HG03039 (cell line): ENCODE data around the gene SLC35D1.

Experiments
- ATAC-seq: cut with Tn5 transposase; IDR thresholded peaks from one replicate; pipeline ENCODE4 v1.9.1; 2021; ENCODE audit warnings: mild to moderate bottlenecking, moderate library complexity; ENCODE audit not compliant: unreplicated experiment

SLC35D1 gene

DNA sequence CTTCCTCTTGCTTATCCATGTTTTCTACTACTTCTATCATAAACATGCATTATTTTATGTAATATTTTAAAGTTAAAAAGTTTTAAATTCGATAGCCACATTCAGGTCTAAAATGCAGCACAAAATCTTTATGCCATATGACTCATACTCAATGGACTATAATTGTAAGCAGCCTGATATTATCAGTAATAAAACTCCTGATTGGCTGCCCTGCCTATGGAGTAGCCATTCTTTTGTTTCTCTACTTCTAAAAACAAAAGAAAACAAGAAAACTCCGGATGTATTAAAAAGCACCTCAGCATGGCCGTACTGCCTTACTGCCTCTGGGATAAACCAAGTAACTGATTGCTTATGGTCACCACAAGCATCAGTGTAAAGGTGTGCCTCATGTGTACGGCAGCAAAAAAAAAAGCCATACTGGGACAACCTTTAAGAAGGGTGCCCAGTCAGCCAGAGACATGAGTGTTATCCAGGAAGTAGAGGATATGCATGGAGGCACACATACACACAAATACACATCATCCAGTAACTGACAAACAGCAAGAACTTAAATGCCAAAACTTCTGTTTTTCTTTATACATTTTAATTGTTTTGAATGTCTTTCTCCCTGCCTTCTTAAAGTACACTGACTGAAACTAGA, 9.2 kb downstream of the SLC35D1 start:
- no peak for ATAC-seq

DNA sequence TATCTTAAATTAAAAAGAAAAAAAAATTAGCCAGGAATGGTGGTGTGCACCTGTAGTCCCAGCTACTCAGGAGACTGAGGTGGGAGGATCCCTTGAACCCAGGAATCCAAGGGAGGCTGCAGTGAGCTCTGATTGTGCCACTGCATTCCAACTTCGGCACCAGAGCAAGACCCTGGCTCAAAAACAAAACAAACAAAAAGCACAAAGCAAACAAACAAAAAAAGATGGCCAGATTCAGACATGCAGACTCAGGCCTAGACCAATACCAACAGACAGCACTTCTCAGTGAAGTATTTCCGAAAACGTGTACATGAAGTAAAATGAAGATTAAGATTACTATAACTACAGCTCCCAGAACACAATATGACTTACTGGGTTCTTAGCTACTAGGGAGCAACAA, 10.6 kb downstream of the SLC35D1 start:
- ATAC-seq, result no peak

DNA sequence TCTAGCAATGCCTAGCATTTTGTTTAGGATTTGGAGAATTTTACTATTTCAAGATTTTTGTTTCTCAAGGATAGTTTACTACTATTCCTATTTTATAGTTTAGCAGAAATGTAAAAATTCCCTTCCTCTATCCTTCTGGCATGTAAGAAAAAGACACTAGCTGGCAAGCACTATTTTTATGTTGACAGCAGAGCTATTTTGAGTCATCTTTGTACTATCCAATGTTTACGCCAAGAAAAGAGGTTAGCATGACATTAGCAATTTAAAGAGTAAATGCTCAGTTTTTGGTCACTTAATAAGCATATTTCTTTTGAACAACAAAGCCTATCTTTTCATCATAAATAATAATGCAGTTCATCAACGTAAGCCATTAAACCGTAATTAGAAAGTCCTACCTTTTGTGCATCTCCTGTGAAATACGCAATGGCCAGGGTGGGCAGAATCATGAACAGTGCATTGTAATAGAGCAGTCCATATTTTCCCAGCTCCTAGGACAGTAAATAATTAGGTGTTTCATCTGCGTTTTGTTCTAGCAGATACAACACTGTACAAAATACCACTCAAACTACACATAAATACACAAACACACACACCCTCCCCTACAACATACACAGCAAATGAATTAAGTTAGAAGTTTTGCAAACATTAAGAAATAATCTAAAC, 12.0 kb downstream of the SLC35D1 start:
- no peak for ATAC-seq

DNA sequence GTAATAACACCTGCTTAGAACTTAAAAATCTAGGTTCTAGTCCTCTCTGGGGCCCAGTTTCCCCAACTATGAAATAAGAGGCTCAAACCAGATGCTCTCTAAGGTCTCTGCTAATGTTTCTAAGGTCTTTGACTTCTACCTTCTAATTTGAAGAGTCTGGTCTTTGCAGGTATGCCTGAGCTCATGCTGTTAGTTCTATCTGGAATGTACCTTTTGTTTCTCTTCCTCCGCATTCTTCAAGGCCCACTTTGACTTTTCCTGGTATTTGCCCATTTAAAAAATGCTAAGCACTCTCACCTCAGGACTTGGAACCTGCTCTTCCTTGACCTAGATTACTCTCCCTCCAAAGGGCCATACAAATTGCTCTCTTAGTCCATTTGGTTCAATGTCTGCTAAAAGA, 13.5 kb downstream of the SLC35D1 start:
- no peak for ATAC-seq

DNA sequence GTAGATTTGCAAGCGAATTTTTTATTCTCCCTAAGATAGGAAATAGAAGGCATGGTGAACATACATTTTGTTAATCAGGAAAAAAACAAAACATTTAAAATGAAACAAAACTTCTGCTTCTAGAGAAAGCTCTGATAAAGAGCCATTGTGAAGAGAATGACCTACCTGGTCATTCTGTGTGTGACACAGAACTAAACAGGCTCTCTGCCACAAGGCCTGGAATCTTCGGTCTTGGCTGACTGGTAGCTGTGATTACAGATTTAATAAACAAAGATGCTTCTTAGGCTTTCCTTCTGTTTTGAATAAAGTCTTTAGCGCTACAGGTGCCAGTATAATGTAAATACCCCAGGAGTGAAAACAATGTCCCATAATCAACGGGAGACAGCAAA, 22.1 kb downstream of the SLC35D1 start:
- no peak for ATAC-seq

DNA sequence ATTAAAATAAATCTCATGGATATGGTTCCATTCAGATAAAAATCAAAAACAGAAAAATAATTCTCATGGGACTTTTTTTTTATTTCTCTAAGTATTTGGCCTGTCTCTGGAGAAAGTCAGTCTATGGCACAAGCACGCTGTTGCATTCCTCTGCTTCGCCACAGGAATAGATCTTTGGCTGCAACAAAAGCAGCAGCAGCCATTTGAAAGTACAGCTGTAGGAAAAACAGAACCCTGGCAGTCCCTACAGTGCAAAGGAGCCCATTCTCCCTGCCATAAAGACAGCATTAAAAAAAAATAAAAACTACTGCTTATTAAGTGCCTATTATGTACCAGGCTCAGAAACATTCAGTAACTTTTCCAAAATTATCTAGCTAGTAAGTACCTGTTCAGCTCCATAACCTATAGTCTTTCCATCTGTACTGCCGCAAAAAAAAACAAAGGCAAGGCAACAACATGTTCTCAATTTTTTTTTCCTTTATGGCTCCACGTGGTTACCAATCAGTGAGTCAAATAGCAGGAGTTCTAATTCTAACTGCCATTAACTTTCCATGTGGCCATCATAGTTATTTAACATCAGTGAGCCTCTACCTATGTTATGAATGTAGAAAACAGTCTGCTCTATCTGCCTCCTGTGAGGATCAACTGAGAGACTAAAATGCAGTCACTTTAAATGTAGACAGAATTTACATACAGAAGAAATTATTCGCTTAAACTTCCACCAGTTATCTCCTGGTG, 22.7 kb downstream of the SLC35D1 start:
- no peak for ATAC-seq

DNA sequence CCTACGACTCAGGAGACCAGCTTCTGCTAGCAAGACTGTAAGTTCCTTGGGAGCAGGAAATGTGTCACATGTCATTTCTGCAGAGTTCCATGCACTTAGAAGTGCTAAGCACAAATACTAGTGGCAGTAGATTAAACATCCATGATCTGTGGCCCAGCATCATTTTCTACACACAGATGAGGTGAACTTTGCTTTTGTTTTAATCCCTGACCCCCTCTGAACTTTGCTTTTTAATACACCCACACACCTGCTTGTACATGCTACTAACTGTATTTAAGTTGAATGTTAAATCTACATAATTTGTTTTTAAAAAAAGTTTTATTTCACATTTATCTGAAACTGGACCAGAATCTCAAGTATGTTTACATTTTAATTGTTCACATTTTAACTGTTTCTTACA, 24.5 kb downstream of the SLC35D1 start:
- ATAC-seq, result no peak

DNA sequence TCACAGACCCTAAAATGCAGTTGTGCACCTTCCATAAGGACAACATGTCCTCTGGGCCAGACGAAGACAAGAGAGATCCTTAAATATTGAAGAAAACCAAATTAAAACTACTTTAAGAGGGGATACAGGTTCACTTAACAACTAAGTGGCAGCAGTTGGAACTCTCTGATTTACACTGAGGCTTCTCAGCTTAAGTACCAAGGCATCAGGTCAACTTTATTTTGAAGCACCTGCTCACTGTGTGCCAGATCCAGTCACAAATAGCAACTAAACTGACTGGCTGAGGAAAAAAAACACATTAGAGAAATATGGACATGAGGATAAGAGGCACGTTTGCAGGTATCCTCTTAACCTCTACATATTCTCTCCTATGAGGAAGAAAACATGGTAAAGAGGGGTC, 33.2 kb downstream of the SLC35D1 start:
- ATAC-seq, result no peak

DNA sequence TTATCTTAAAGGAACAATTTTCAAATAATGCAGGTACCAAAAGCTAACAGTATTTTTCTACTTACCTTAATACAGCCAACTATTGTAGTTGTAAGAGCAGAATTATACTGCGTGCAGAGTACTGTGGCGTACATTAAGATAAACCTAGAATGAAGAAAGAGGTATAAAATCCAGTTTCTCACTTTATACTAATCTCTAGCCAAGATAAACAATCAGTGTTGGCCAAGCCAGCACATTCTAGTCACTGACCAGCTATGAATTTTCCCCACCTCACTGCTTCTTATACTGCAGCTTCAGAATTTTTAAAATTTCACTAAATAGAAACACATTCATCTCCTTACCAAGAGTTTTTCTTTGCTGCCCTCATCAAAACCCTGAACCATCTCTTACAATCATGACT, 33.6 kb downstream of the SLC35D1 start:
- ATAC-seq, result no peak

DNA sequence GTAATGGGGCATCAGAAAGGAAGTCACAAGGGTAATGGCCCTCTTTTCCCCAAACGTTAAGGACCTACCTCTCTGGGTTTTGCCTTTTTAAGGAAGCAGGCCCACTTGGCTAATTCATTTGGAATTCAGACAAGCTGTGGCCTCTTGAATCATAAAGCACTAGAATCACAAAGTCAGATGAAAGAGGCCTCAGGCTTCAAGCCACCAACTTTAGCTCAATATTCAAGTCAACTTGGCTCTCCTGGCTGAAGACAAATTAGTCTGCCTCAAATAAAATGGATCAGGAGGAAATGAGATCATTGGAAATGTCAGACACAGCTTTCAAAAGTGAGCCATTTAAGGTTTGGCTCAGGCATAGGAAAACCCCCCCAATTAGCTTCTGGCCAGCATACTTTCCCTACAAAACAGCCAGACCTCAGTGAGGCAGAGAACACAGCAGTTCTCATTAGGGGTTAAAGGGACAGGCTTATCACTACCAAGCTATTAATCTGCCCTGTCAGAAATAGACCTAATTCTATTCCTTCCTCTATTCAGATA, 34.3 kb downstream of the SLC35D1 start:
- no peak for ATAC-seq

DNA sequence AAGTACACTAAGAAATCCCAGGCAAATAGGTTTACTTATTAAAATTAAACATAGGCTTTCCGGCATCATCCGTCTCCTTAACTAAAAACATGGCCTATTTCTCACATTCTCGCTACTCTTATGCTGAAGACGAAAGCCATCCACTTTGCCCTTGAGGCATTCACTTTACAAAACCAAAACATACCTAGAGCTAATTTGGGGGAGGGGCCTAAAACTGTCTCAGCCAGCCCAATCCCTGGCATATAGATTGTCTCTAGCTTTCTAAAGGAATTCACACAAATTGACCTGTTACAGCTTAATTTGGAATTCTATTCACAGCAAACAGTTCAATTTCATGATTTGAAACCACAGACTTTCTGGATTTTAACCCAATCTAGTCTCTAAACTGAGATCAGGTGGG, 34.8 kb downstream of the SLC35D1 start:
- no peak for ATAC-seq

DNA sequence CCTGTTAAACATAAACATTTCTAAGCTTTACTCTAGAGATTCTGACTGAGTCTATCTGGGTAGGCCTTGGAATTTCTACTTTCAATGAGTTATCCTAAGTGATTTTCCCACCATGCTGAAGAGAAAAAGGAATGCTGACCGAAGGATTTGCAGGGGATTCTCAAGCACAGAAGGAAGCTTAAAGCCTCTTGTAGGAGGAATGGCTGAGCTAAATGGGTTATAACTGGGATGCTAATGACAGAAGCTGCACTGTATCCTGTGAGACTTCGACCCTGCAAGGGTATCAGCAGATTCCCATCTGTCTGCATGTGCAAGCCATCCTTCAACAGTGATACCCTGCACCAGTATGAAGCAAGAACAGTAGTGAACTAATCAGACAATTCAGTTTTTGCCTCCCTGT, 35.4 kb downstream of the SLC35D1 start:
- ATAC-seq, result no peak

DNA sequence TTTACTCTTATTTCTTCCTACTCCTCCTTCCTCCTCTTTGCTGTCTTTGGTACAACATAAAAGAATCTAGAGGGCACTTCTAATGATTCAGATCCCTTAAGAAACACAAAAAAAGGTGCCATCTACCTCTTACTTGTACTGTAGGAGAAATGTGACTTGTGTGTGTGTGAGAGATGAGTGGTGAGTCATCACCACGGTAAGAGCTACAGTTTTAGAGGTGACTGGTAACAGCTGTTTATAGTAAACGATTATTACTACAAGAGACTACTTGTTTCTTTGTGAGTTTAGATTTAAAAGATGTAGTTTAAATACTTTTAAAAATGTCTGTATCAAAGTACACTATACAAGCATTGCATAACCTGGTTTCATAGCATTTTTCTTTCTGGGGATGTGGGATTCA, 40.4 kb downstream of the SLC35D1 start:
- no peak for ATAC-seq

DNA sequence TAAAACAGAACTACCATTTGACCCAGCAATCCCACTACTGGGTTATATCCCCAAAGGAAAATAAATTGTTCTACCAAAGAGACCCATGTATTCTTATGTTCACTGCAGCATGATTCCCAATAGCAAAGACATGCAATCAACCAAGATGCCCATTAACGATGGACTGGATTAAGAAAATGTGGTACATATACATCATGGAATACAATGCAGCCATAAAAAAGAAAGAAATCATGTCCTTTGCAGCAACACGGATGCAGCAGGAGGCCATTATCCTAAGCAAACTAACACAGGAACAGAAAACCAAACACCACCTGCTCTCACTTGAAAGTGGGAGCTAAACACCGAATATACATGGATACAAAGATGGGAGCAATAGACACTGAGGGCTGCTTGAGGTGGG, 44.2 kb downstream of the SLC35D1 start:
- no peak for ATAC-seq

DNA sequence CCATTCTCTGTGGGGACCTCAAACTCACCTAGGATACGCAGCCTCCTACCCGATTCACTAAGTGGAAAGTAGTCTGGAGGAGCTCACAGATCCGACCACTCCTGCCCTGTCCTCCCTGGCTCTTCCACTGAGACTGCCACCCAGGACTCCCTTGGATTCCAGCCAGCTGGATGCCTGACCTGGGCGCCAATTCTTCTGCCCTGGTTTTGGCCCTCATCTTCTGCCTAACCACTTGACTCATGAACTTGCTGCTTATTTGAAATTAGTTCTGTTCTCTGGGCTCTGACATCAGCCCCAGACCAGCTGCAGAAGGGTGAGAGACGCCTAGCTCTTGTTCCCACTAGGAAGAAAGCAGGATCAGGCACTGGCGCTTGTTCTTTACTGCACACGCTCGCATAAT, 48.9 kb downstream of the SLC35D1 start:
- ATAC-seq, result no peak

DNA sequence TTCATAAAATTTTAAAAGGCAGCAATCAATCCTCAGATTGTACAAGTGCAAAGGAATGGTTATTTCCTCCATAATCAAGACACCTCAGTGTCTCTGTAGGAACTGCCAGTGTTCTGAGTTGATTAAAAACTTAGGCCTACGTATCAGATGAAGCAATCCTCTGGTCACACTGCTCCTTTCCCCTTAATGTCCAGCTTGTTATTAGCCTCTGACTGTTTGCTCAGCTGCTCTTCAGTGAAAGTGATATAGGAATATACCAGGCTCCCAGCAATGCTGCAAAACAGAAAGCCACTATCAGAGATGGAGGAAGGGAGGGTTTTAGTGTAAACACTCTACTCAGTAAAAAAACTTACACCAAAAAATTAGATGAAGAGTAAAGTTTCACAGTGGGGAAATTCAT, 49.8 kb downstream of the SLC35D1 start:
- no peak for ATAC-seq

DNA sequence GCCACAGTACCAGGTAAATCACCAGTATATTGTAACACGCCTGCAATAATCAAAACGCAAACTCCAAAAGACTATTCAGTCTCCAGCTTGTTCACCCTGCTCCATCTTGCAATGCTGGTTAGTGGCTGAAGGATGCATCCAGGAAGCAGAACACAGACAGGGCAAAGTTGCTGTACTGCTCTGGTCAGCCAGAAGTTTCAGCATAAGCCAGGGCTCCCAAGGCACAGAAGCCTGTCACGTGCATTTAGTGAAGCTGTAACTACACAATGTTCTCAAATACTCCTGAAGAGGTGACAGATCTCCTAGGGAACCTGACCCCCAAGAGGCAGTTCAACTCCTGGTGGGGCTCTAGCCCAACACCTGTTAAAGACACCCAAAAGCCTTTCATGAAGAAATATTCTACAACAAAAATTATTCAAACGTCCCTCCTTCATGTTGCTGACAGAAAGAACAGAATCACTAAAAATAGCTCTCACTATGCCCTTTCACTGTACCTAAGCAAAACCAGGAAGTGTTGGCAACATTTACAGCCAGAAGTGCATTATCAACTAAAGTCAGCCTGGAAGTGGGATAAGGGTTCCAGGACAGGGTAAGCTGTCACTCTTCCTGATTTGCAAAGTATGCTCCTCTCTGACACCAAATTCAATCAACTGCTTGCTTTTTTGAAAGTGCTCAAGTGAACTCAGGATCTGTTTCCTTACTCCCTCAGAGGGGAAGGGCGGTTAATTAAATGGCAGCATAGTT, 52.1 kb downstream of the SLC35D1 start:
- no peak for ATAC-seq

DNA sequence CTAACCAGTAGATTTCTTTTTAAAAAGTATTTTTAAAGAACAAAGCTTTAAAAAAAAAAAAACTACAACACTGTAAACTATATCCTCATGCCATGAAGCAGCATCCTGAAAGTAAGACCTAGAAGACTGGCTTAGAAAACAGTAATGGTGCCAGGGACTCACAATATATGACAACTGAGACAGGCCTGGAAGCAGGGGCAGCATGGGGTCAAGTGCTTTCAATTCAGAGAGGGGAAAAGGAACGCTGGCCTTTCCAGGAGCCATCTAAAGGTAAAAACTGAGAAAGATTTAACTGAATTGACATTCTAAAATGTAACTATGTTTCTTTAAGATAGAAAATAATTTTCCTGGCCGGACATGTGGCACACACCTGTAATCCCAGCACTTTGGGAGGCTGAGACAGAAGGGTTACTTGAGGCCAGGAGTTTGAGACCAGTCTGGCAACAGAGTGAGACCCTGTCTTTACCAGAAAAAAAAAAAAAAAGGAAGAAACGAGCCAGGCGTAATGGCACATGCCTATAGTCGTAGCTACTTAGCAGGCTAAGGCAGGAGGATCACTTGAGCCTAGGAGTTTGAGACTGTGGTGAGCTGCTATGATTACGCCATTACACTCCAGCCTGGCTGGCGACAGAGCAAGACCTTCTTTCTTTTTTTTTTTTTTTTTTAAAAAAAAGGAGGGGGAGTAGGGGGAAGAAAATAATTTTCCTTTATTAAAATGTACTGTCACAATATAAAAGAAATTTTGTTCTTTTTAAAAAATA, 54.1 kb downstream of the SLC35D1 start:
- ATAC-seq, result no peak

DNA sequence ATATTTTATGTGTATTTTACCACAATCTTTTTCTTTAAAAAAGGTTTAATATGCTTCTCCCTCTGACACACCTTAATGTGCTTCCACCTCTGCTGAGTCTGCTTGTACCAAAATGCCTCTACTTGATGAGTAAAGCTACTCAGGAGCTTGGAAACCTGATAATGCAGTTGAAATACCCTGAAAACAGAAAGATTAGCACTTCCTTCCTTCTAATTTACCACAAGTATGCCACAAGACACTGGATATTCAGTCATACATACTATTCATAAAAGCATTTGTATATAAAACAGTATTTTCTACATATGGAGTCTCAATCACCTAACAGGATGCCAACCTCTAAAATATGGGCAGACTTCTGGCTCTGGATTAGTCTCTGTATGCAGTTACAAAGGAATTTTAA, 55.0 kb downstream of the SLC35D1 start:
- ATAC-seq, result no peak

DNA sequence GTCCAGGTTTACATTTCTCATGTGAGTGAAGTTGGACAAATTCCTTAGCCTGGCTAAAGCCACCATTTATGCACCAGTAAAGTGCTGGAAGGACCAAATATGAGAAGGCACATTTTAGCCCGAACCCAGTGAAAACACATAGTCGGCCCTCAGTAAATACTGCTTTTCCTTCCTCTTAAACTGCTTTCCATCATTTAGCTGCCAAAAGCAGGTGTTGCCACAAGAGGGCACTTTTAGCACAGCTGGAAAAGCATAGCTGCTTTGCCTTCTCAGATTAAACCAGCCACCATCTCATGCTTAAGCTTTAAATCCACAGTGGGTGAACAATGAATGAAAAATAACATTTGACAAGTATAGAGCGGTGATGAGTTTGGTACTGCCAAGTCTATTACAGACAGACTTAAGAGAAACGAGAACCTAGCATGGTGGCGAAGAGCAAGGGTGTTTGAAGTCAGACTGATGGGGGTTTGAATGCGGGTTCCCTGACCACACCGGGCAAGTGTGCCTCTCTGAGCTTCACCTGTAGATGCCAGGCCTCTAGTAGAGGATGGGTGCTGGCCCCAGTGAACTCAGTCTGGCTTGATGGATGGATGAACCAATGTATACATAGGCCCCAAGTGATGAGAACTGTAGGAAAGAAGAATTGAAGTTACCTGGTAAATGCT, 57.8 kb downstream of the SLC35D1 start:
- ATAC-seq, result no peak
